ENCODE data around the gene DGKQ. TPM values are rescaled to one million over a fixed set of nuclear protein-coding genes. Genes with fewer than 3 reads are reported as not detected.
"Not testable (repeated sequence)": the region's sequence is repeated elsewhere in the genome, so short reads cannot be mapped to it uniquely, and the experiment has no call there.

The DGKQ gene
- polyA plus RNA-seq, 1 of the 3 experiments (the other 2 are of a cell fraction): 10.9 TPM

DNA sequence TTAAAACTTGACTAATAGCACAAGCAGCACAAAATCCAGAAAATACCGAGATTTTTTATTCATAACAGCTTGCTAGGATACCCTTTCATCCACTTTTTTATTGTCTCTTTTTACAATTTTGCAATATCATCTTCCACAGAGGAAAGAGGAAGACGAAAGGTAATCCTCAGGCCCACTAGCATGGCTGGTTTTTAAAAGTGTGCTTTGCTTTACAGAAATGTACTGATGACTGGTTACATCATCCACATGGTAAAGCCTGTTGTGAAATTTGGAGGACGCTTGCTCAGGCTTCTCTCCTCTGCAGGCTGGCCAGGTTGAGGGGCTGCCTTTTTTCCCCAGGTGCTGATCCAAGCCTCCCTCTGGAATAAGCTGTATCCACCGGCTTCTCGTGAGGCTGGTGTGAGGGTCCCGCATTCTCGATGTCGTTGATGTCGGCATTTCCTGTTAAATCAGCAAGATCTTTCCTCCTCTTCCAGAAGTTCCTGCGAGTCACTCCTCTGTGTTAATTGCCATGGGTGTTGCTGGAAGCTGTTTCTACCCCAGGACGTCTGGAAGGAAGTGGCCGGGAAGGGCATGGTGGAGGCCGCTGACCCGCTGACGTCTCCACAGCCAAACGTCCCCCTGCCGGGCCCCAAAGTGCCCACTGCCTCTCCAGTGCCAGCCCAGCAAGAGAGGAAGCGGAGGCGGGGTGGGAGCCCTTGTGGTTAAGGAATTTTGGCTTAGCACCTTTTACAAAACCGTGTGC lies 5.8 kb upstream of the DGKQ start (continued):
- TF ChIP-seq, protein P1, sequence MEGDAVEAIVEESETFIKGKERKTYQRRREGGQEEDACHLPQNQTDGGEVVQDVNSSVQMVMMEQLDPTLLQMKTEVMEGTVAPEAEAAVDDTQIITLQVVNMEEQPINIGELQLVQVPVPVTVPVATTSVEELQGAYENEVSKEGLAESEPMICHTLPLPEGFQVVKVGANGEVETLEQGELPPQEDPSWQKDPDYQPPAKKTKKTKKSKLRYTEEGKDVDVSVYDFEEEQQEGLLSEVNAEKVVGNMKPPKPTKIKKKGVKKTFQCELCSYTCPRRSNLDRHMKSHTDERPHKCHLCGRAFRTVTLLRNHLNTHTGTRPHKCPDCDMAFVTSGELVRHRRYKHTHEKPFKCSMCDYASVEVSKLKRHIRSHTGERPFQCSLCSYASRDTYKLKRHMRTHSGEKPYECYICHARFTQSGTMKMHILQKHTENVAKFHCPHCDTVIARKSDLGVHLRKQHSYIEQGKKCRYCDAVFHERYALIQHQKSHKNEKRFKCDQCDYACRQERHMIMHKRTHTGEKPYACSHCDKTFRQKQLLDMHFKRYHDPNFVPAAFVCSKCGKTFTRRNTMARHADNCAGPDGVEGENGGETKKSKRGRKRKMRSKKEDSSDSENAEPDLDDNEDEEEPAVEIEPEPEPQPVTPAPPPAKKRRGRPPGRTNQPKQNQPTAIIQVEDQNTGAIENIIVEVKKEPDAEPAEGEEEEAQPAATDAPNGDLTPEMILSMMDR (IDR thresholded peaks at IDR 0.05): no peak
- TF ChIP-seq EP300 (IDR thresholded peaks at IDR 0.05; ENCODE audit: borderline replicate concordance in 1 of 2, low read depth in 1 of 2, low read length in 1 of 2) (no peak), TAF1 (IDR thresholded peaks at IDR 0.05; ENCODE audit: borderline replicate concordance, low read depth, low read length) (no peak)
- TF ChIP-seq, protein P2, sequence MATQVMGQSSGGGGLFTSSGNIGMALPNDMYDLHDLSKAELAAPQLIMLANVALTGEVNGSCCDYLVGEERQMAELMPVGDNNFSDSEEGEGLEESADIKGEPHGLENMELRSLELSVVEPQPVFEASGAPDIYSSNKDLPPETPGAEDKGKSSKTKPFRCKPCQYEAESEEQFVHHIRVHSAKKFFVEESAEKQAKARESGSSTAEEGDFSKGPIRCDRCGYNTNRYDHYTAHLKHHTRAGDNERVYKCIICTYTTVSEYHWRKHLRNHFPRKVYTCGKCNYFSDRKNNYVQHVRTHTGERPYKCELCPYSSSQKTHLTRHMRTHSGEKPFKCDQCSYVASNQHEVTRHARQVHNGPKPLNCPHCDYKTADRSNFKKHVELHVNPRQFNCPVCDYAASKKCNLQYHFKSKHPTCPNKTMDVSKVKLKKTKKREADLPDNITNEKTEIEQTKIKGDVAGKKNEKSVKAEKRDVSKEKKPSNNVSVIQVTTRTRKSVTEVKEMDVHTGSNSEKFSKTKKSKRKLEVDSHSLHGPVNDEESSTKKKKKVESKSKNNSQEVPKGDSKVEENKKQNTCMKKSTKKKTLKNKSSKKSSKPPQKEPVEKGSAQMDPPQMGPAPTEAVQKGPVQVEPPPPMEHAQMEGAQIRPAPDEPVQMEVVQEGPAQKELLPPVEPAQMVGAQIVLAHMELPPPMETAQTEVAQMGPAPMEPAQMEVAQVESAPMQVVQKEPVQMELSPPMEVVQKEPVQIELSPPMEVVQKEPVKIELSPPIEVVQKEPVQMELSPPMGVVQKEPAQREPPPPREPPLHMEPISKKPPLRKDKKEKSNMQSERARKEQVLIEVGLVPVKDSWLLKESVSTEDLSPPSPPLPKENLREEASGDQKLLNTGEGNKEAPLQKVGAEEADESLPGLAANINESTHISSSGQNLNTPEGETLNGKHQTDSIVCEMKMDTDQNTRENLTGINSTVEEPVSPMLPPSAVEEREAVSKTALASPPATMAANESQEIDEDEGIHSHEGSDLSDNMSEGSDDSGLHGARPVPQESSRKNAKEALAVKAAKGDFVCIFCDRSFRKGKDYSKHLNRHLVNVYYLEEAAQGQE (IDR thresholded peaks at IDR 0.05; ENCODE audit: low read depth, low read length): no peak

DNA sequence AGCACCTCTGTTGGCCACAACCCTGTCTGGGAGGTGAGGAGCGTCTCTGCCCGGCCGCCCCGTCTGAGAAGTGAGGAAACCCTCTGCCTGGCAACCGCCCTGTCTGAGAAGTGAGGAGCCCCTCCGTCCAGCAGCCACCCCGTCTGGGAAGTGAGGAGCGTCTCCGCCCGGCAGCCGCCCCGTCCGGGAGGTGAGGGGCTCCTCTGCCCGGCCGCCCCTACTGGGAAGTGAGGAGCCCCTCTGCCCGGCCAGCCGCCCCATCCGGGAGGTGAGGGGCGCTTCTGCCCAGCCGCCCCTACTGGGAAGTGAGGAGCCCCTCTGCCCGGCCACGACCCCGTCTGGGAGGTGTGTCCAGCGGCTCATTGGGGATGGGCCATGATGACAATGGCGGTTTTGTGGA lies 2.6 kb upstream of the DGKQ start:
- H3K9me2 ChIP-seq; H3K9me3 ChIP-seq; H3K4me3 ChIP-seq (ENCODE audit: low read depth in 2 of 2, low read length in 1 of 2); H3F3A ChIP-seq (replicated peaks; ENCODE audit: insufficient read depth); DNase-seq; H2AFZ ChIP-seq (ENCODE audit: low read depth); CTCF ChIA-PET; POLR2A ChIA-PET; H3K9ac ChIP-seq; H3K4me2 ChIP-seq; H3K27ac ChIP-seq (ENCODE audit: low read depth in 2 of 2, low read length in 1 of 2); H3K27me3 ChIP-seq (ENCODE audit: insufficient read depth); H3K36me3 ChIP-seq (replicated peaks in 1 of 2; ENCODE audit: control insufficient read depth in 1 of 2, insufficient read depth in 2 of 2, low read length in 1 of 2): not testable (repeated sequence)
- H3K4me1 ChIP-seq (ENCODE audit: control insufficient read depth in 1 of 2, insufficient read depth in 2 of 2, low read depth in 1 of 2, low read length in 1 of 2): peaks cover 11 to 18% of the 10 kb centered on the region in 2 experiments; a peak in 2 of 4 replicates
- 100% methylated on average over 2 of the region's 25 CpGs for WGBS (ENCODE audit: low lambda C conversion rate)
- H4K20me1 ChIP-seq (ENCODE audit: insufficient read depth): peaks cover 14% of the 10 kb centered on the region
- peaks cover 16% of the 10 kb centered on the region for H3K79me2 ChIP-seq (ENCODE audit: insufficient read depth)

DNA sequence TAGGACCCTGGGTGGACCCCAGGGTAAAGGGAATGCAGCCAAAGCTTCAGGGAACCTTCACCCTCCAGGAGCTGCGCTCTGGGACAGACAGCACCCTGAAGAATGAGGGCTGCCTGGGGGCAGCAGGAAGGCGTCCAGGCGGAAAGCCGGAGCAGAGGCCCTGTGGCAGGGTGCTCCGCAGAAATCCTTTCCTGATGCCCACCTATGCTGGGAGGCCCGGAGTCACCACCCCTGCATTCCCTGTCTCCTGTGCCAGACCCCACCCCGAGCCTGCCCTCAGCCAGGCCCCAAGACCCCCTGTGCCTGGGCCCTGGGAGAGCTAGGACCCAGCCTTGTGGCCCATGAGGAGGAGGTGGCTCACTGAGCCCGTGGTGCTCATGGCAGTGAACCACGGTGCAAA lies 1.3 kb upstream of the DGKQ start:
- no peak overlapping the region for H2AFZ ChIP-seq (ENCODE audit: low read depth)
- no peaks in the 10 kb centered on the region for H3K36me3 ChIP-seq (replicated peaks in 1 of 2; ENCODE audit: control insufficient read depth in 1 of 2, insufficient read depth in 2 of 2, low read length in 1 of 2)
- no peak overlapping the region for H3K4me3 ChIP-seq (ENCODE audit: low read depth in 2 of 2, low read length in 1 of 2)
- TF ChIP-seq SIN3A (IDR thresholded peaks at IDR 0.05; ENCODE audit: borderline replicate concordance, low read depth, low read length) (no peak), YY1 (IDR thresholded peaks at IDR 0.05; ENCODE audit: low read depth) (no peak), EP300 (IDR thresholded peaks at IDR 0.05; ENCODE audit: borderline replicate concordance in 1 of 2, low read depth in 1 of 2, low read length in 1 of 2) (no peak), TEAD4 (IDR thresholded peaks at IDR 0.05; ENCODE audit: borderline replicate concordance, insufficient read depth) (no peak), RFX5 (IDR thresholded peaks at IDR 0.05; ENCODE audit: low read length) (no peak), FOSL2 (IDR thresholded peaks at IDR 0.05; ENCODE audit: borderline replicate concordance, low read depth) (no peak), TAF1 (IDR thresholded peaks at IDR 0.05; ENCODE audit: borderline replicate concordance, low read depth, low read length) (no peak)
- peaks cover 18% of the 10 kb centered on the region for H4K20me1 ChIP-seq (ENCODE audit: insufficient read depth)
- H3K9me3 ChIP-seq: no peaks in the 10 kb centered on the region
- peaks cover 18% of the 10 kb centered on the region; the same call in 1 of the 2 replicates for H3K79me2 ChIP-seq (ENCODE audit: insufficient read depth)
- H3F3A ChIP-seq (replicated peaks; ENCODE audit: insufficient read depth): no peaks in the 10 kb centered on the region
- H3K9me2 ChIP-seq: no peaks in the 10 kb centered on the region
- ChIA-PET POLR2A (no interaction called here), CTCF (interaction anchor here (1.3 kb wide), 1 partner anchor 13 kb away, joined by 5 read pairs; the partner anchor contains the start of gene IDUA)
- H3K27me3 ChIP-seq (ENCODE audit: insufficient read depth): no peaks in the 10 kb centered on the region
- no peak overlapping the region for H3K27ac ChIP-seq (ENCODE audit: low read depth in 2 of 2, low read length in 1 of 2)
- no peak for DNase-seq
- no peak overlapping the region for H3K4me2 ChIP-seq
- 100% methylated on average over 1 of the region's 9 CpGs for WGBS (ENCODE audit: low lambda C conversion rate)
- no peak overlapping the region for H3K9ac ChIP-seq
- H3K4me1 ChIP-seq (ENCODE audit: control insufficient read depth in 1 of 2, insufficient read depth in 2 of 2, low read depth in 1 of 2, low read length in 1 of 2): peaks cover 11 to 18% of the 10 kb centered on the region in 2 experiments; a peak in 2 of 4 replicates
